Colon (tissue), 2 donors: ENCODE results near the gene CHMP4A.

Experiments
- FAIRE-seq: peaks from 2 replicates; lab custom pipeline; 2012; peaks lifted over from hg19 to GRCh38; lab: Jason Lieb, UNC
- donor health status: control.
- donor health status: control.

Gene CHMP4A

DNA sequence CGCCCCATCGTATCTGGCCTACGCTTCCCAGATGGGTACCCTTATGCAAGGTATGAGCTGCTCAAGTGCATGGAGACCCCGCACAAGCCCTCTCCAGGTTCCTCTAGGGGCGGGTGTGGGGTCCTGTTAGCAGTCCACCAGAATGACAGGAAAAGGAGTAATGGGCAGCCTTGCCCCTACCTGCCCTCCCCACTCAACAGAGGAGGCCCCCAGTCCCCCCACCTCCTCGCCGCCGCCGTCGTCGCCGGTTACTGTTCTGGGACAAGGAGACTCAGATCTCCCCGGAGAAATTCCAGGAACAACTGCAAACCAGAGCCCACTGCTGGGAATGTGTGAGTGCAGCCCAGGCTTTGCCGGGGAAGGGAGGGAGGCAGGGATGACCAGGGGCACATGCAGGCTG is 35.4 kb downstream of the CHMP4A start:
- FAIRE-seq: no peak

GRCh38 chr14:24177041-24177825 is 36.1 kb downstream of the CHMP4A start:
- FAIRE-seq: no peak

DNA sequence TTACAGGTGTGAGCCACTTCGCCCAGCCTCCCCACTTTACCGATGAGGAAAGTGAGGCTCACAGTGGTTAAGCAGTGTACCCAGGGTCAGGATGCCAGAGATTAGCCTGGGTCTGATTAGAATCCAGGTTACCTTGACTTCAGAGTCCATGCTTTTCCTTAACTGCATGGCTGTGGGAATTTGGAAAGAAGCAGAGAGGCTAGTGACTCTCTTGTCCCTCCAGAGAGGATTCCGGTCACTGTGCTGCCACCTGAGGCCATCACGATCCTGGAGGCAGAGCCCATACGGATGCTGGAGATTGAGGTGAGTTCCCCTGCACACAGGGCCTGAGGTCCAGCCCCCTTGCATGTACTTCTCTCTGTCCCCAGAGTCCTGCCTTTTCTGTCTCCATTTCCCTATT is 36.7 kb downstream of the CHMP4A start:
- FAIRE-seq: no peak

DNA sequence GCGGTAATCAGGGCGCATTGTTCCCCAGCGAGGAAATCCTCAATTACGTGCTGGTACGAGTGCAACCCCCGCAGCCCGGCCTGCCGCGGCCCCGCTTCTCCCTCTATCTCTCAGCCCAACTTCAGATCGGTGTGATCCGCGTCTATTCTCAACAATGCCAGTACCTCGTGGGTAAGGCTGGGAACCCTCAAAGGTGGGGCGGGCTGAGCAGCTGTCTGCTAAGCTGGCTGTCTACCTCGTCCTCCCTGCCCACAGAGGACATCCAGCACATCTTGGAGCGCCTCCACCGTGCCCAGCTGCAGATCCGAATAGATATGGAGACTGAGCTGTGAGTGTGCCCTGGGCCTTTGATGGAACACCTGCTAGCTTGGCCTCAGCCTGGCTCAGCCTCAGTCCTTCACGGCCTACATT is 40.4 kb downstream of the CHMP4A start:
- FAIRE-seq: no peak

- no peak for FAIRE-seq
Observed at GRCh38 chr14:24172261-24172860, 40.9 kb downstream of the CHMP4A start.

GRCh38 chr14:24171422-24172260 is 41.6 kb downstream of the CHMP4A start, which contains the start of gene REC8:
Gene REC8, plus strand, starts transcription at chr14:24172080. Its CDS starts 473 bp downstream, at chr14:24172553.
- no peak for FAIRE-seq

- no peak for FAIRE-seq
Observed at GRCh38 chr14:24167469-24168114, 45.7 kb downstream of the CHMP4A start.

GRCh38 chr14:24165785-24166184 is 47.5 kb downstream of the CHMP4A start:
- no peak for FAIRE-seq

DNA sequence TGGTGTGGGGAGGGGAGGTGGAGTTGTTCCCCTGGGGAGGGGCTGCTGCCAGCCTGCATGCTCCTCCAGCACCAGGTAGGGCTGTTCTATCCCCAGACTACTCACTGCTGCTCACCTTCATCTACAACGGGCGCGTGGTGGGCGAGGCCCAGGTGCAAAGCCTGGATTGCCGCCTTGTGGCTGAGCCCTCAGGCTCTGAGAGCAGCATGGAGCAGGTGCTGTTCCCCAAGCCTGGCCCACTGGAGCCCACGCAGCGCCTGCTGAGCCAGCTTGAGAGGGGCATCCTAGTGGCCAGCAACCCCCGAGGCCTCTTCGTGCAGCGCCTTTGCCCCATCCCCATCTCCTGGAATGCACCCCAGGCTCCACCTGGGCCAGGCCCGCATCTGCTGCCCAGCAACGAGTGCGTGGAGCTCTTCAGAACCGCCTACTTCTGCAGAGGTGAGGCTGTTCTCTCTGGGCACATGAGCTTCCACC is 48.7 kb downstream of the CHMP4A start:
- FAIRE-seq: no peak

DNA sequence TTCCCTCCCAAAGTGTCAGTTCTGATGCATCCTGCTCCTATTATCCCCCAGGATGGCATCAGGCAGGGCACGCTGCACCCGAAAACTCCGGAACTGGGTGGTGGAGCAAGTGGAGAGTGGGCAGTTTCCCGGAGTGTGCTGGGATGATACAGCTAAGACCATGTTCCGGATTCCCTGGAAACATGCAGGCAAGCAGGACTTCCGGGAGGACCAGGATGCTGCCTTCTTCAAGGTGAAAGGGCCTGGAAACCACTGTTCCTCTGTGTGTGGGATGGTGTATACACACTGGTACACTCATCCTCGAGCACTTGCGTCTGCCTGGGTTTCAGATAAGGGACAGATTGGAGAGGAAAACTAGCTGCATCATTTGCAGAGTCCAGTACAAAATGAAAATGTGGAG is 51.2 kb downstream of the CHMP4A start:
- no peak for FAIRE-seq

- FAIRE-seq: no peak
Observed at GRCh38 chr14:24160850-24161804, 52.2 kb downstream of the CHMP4A start, which contains the start of gene IRF9. Gene IRF9, plus strand, starts transcription at chr14:24161265. Its CDS starts 880 bp downstream, at chr14:24162145.

DNA sequence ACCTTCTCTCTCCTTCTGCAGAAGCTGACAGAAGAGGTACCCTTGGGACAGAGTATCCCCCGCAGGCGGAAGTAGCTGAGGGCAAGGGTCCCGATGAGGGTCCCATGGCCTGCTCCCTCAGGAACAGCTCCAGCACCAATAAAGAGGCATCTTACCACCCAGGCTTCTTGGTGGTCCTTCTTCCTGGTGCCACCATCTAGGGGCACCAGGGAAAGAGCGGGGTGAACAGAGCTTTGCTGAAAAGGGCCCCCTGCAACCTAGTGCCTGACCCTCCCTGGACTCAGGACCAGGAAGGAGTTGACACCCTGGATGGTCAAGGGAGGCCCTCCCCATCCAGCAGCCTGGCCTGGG is 52.8 kb downstream of the CHMP4A start:
- no peak for FAIRE-seq

DNA sequence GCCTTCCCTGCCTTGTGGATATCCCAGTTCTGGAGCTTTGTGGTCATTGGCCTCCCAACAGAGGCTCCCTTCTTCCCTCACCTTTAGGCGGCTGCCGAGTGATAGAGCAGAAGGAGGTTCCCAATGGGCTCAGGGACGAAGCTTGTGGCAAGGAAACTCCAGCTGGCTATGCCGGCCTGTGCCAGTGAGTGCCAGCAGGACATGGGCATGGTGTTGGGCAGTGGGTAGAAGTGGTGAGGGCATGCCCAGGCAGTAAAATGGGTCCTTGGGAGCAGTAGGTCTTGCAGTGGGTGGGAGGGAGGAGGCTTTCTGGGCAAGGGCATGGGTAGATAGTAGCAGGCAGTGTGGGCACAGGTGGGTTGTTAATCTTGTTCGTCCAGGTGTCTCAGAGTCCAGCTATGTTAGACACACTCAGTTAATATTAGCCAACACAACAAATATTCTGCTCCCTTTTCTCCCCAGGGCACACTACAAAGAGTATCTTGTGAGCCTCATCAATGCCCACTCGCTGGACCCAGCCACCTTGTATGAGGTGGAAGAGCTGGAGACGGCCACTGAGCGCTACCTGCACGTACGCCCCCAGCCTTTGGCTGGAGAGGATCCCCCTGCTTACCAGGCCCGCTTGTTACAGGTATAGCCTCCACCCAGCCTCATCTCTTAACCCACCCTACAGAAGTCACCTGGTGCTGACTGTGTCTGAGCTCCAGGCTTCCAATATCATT is 53.4 kb downstream of the CHMP4A start:
- no peak for FAIRE-seq
